Measurements from ENCODE around the gene SLC22A8. TPM values are rescaled to one million over a fixed set of nuclear protein-coding genes. Genes with fewer than 3 reads are reported as not detected.
A peak's percentile ranks its signal among the peaks of the same experiment; 100 is the strongest.

SLC22A8 gene
- total RNA-seq, 2 donors from 2014 or later, result 0.11 TPM; not detected in 1

DNA sequence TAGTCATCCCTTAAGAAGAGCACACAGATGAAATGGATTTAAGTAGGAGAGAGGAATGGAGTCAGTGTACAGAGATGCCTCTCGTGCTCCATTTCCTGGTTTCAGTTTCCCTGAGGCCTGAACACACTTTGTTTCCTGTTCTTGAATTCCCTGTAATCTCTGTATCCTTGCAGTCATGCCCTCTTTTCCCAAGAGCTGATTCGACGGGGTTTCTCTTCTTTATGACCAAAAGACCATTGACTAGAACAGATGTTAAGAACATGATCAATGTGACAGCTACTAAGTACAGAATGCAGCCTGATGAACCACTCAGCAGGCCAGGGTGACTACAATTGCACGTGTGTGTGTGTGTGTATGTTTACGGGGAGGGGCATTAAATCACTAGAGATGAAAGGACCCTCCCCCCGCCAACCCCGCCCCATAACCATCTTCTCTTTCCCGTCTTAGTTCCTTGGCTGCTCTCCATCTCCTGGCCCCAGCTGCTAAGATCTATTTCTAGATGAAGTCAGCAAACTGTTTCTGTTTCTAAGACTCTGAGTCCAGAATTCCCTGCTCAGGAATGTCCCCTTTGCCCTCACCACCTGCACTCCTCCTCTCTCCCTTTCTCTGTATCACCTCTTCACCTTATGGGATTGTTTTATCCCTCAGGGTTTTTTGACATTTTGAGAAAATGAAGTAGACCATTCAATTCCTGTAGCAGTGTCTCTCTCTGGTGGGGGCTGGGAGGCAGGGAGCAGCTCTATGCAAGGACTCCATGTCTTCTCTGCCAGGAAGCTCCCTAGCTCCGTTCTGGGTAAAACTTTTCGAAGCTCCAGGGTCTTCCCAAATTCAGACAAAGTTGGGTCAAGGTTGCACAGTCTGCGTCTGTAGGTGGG, 56.9 kb downstream of the SLC22A8 start:
- DNase-seq (ENCODE audit: low spot score), result peak; percentile 24
- H3K9me3 ChIP-seq, result no peaks in the 10 kb centered on the region
- WGBS, result 20% methylated on average over 11 of the region's 11 CpGs
- H3K27me3 ChIP-seq (replicated peaks; ENCODE audit: insufficient read depth), result no peaks in the 10 kb centered on the region
- H3K4me1 ChIP-seq (replicated peaks), result peaks cover 4% of the 10 kb centered on the region
- no peak overlapping the region for H3K4me3 ChIP-seq
- peak overlapping the region; percentile 40 to 64 for H3K27ac ChIP-seq
- TF ChIP-seq POLR2AphosphoS5 (IDR thresholded peaks at IDR 0.05), result peak; percentile 22
- TF ChIP-seq, protein P1, sequence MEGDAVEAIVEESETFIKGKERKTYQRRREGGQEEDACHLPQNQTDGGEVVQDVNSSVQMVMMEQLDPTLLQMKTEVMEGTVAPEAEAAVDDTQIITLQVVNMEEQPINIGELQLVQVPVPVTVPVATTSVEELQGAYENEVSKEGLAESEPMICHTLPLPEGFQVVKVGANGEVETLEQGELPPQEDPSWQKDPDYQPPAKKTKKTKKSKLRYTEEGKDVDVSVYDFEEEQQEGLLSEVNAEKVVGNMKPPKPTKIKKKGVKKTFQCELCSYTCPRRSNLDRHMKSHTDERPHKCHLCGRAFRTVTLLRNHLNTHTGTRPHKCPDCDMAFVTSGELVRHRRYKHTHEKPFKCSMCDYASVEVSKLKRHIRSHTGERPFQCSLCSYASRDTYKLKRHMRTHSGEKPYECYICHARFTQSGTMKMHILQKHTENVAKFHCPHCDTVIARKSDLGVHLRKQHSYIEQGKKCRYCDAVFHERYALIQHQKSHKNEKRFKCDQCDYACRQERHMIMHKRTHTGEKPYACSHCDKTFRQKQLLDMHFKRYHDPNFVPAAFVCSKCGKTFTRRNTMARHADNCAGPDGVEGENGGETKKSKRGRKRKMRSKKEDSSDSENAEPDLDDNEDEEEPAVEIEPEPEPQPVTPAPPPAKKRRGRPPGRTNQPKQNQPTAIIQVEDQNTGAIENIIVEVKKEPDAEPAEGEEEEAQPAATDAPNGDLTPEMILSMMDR (IDR thresholded peaks at IDR 0.05), result no peak
- intact Hi-C loops (cut with DNase I), result no loop called here
- H3K36me3 ChIP-seq, result no peaks in the 10 kb centered on the region

DNA sequence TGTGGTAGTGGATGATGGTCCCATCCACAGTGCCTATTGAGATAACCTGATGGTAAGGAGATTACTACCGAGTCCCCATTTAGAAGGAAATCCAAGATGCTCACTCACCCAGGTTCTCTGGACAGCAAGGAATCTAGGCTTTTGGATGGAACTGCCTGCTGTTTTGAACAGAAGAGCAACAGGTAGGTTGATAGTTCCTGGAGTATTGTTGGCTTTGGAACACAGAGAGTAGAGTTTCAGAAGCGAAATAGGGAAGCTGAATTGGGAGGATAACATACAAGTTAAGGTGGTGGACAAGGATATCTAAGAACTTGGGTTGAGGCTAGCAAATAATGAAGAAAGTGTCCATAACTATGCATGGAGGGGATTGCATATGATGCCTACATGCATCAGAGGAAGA, 58.5 kb downstream of the SLC22A8 start:
- WGBS, result 92% methylated on average over 2 of the region's 2 CpGs
- H3K27me3 ChIP-seq (replicated peaks; ENCODE audit: insufficient read depth), result no peaks in the 10 kb centered on the region

DNA sequence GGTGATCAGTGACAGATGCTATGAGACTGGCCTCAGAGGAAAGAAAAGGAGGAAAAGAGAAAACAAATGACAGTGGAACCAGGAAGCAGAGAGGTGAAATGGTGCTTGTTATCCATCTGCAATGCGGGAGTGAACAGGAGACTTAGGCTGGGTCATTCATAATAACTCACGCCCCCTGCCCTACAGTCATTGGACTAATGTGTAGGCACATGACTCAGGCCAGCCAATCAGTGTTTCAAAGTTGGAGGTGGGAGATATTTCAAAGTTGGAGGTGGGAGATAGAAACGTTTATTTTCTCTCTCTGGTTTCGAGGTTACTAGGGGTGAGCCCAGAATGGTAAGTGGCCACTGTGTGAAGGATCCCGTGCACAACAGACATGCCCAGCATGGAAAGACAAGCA, 61.2 kb downstream of the SLC22A8 start:
- DNase-seq (ENCODE audit: low spot score), result no peak
- TF ChIP-seq POLR2AphosphoS5 (IDR thresholded peaks at IDR 0.05) (no peak), POLR2A (IDR thresholded peaks at IDR 0.05) (no peak)
- TF ChIP-seq, protein P1 (IDR thresholded peaks at IDR 0.05), result no peak
- H3K27me3 ChIP-seq (replicated peaks; ENCODE audit: insufficient read depth), result no peaks in the 10 kb centered on the region
- H3K4me3 ChIP-seq, result no peak overlapping the region
- H3K9me3 ChIP-seq, result no peaks in the 10 kb centered on the region
- H3K36me3 ChIP-seq, result no peaks in the 10 kb centered on the region
- 77% methylated on average over 5 of the region's 5 CpGs for whole genome bisulfite sequencing
- H3K4me1 ChIP-seq (replicated peaks), result peaks cover 4% of the 10 kb centered on the region
- no peak overlapping the region for H3K27ac ChIP-seq
- intact Hi-C loops (cut with DNase I), result no loop called here

More for the DNA sequence above, 58.5 kb downstream of the SLC22A8 start:
- TF ChIP-seq, protein P1 (IDR thresholded peaks at IDR 0.05), result no peak
- TF ChIP-seq POLR2A (IDR thresholded peaks at IDR 0.05), result no peak
- no peak for TF ChIP-seq POLR2AphosphoS5 (IDR thresholded peaks at IDR 0.05)
- Histone ChIP-seq H3K9me3 (no peaks in the 10 kb centered on the region), H3K4me1 (replicated peaks) (peaks cover 4% of the 10 kb centered on the region), H3K36me3 (no peaks in the 10 kb centered on the region), H3K27ac (no peak overlapping the region), H3K4me3 (no peak overlapping the region)
- no peak for DNase-seq (ENCODE audit: low spot score)
- intact Hi-C loops (cut with DNase I), result no loop called here

DNA sequence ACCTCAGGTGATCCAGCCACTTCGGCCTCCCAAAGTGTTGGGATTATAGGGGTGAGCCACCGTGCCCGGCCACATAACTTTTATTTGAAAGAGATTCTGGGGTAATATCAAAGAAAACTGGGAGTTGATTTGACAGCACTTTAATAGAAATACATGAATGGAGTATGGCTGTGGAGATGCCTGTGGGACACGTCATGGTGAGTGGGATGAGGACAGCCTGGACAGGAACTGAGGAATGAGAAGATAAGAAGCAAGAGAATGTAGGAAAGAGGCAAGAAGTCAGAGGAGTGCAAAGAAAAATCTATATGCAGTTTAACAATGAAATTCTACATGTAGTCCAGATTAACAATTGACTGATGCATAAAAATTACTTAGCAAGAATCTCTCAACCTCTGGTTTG, 61.8 kb downstream of the SLC22A8 start:
- Histone ChIP-seq H3K4me1 (replicated peaks) (no peaks in the 10 kb centered on the region), H3K27ac (no peak overlapping the region), H3K9me3 (no peaks in the 10 kb centered on the region), H3K36me3 (no peaks in the 10 kb centered on the region), H3K4me3 (no peak overlapping the region), H3K27me3 (replicated peaks; ENCODE audit: insufficient read depth) (no peaks in the 10 kb centered on the region)
- WGBS, result 90% methylated on average over 4 of the region's 4 CpGs
- TF ChIP-seq, protein P1 (IDR thresholded peaks at IDR 0.05), result no peak
- TF ChIP-seq POLR2AphosphoS5 (IDR thresholded peaks at IDR 0.05) (no peak), POLR2A (IDR thresholded peaks at IDR 0.05) (no peak)
- intact Hi-C loops (cut with DNase I), result no loop called here
- DNase-seq (ENCODE audit: low spot score), result no peak

Data from prostate gland (tissue), 2 donors.